CD4-positive, alpha-beta T cell treated with Interleukin-12 subunit alpha and Interleukin-12 subunit beta, for 1 hour (primary cell): ENCODE results near the gene DHX30.
A peak's percentile ranks its signal among the peaks of the same experiment; 100 is the strongest.
"Not testable (repeated sequence)": the region's sequence is repeated elsewhere in the genome, so short reads cannot be mapped to it uniquely, and the experiment has no call there.

Source experiments
- DNase-seq: peaks from one replicate; pipeline ENCODE4 v3.0.0-alpha.2; 2020

Gene DHX30

GRCh38 chr3:47804577-47804976 lies 1.6 kb downstream of the DHX30 start:
- no peak for DNase-seq

- DNase-seq, result no peak
Observed at GRCh38 chr3:47813551-47814177, 10.7 kb downstream of the DHX30 start.

- no peak for DNase-seq
Observed at GRCh38 chr3:47817609-47818008, 14.7 kb downstream of the DHX30 start.

GRCh38 chr3:47824541-47825473 lies 21.9 kb downstream of the DHX30 start:
- peak; percentile 85 for DNase-seq

GRCh38 chr3:47825590-47825989 lies 22.7 kb downstream of the DHX30 start:
- DNase-seq, result no peak

GRCh38 chr3:47829482-47829881 lies 26.5 kb downstream of the DHX30 start:
- not testable (repeated sequence) for DNase-seq

GRCh38 chr3:47836986-47837385 lies 34.0 kb downstream of the DHX30 start:
- DNase-seq, result no peak

- no peak for DNase-seq
Observed at GRCh38 chr3:47838503-47838902, 35.6 kb downstream of the DHX30 start.

- DNase-seq, result no peak
Observed at GRCh38 chr3:47841786-47842349, 38.9 kb downstream of the DHX30 start.

GRCh38 chr3:47846186-47846879 lies 43.4 kb downstream of the DHX30 start:
- no peak for DNase-seq

GRCh38 chr3:47846880-47847248 lies 43.9 kb downstream of the DHX30 start:
- DNase-seq, result no peak

- DNase-seq, result no peak
Observed at GRCh38 chr3:47847260-47847659, 44.3 kb downstream of the DHX30 start.

- no peak for DNase-seq
Observed at GRCh38 chr3:47847801-47848518, 45.0 kb downstream of the DHX30 start.

GRCh38 chr3:47848599-47849117 lies 45.7 kb downstream of the DHX30 start:
- no peak for DNase-seq

GRCh38 chr3:47849186-47849698 lies 46.3 kb downstream of the DHX30 start:
- DNase-seq, result no peak

GRCh38 chr3:47849699-47850563 lies 47.0 kb downstream of the DHX30 start:
- DNase-seq, result no peak

GRCh38 chr3:47850564-47851410 lies 47.8 kb downstream of the DHX30 start:
- DNase-seq, result no peak

GRCh38 chr3:47851888-47852603 lies 49.1 kb downstream of the DHX30 start:
- no peak for DNase-seq
